ENCODE data around the gene TSPAN18. TPM values are rescaled to one million over a fixed set of nuclear protein-coding genes. Genes with fewer than 3 reads are reported as not detected.

TSPAN18 gene
- total RNA-seq, 2 experiments from 2014 or later: 22.9 to 23.5 TPM

DNA sequence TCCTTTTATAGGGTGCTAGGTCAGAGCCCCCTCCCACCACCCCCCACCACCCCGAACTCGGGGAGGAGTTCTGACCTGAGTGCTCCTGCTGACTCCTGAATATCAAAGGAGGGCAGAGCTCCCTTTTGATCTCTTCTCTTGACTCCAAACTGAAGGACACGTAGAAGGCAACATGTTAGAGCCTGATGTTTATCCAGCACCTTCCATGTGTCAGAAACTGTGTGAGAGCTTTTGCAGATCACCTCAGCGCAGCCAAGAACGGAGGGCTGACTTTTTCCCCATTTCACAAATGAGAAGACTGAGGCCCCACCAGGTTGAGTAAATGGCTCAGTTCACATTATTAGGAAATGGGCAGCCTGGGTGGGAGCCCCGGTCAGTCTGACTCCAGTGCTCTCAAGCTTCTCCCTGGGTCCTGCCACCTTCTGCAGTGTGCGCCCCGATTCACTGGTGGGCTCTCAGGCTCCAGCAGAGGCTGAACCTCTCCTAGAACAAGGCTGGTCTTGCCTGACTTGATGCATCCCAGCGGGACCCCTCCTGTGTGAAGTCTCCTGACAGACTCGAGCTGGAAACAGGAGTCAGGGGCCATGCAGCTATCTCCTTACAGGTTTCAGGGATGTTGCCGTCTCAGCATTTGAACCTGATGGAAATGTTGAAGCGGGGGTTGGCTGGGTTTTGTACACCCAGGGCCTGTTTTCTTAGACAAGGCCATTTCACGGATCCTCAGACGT lies 98.5 kb downstream of the TSPAN18 start:
- Mint-ChIP-seq H3K27ac (no peak overlapping the region), H3K9me3 (no peaks in the 10 kb centered on the region), H3K27me3 (no peaks in the 10 kb centered on the region), H3K36me3 (ENCODE audit: low read depth) (no peaks in the 10 kb centered on the region), H3K4me1 (no peaks in the 10 kb centered on the region), H3K4me3 (no peak overlapping the region)
- CTCF ChIA-PET: interaction anchor here (0.5 to 1.5 kb wide), 3 partner anchors 43 to 75 kb away, joined by 3 read pairs; no protein-coding TSS in a partner anchor
- POLR2A ChIA-PET: no interaction called here
- DNase-seq: no peak

DNA sequence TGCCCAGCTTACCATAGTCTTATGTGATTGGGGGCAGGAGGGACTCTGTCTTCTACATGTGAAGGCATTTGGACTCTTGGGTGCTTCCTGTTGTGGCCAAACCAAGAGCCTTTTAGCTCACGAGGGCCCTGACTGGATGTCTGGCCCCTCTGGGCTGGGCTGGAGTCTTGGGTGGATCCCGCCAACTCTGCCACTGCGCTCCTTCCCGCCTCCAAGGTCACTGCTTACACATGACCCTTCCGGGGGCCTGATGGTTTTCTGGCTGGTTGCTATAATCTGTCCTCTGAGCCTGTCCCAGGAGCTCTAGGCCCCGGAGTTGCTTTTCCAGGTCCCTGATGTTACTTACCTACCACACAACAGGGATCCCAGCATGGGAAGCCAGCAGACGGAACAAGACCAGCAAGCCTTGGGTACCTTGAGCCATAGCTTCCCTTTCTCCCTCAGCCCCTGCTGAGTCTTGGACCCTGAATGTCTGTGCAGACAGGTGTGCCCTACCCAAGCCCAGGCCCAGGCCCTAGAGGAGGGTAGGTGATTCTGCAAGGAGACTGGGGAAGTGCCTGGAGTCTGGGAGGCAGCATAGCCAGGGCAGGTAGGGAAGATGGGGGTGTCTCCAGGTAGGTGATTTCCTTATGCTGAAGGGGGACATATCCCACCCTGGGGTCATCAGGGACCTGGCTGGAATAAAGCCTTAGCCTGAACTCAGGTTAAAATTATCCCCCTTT lies 100.3 kb downstream of the TSPAN18 start:
- no peak for DNase-seq
- H3K9me3 Mint-ChIP-seq: no peaks in the 10 kb centered on the region
- no peak overlapping the region for H3K4me3 Mint-ChIP-seq
- no peaks in the 10 kb centered on the region for H3K4me1 Mint-ChIP-seq
- ChIA-PET CTCF (interaction anchor here (1.7 kb wide), 1 partner anchor 10 kb away, joined by 4 read pairs; no protein-coding TSS in a partner anchor), POLR2A (no interaction called here)
- no peak overlapping the region for H3K27ac Mint-ChIP-seq
- no peaks in the 10 kb centered on the region for H3K36me3 Mint-ChIP-seq (ENCODE audit: low read depth)
- H3K27me3 Mint-ChIP-seq: no peaks in the 10 kb centered on the region

DNA sequence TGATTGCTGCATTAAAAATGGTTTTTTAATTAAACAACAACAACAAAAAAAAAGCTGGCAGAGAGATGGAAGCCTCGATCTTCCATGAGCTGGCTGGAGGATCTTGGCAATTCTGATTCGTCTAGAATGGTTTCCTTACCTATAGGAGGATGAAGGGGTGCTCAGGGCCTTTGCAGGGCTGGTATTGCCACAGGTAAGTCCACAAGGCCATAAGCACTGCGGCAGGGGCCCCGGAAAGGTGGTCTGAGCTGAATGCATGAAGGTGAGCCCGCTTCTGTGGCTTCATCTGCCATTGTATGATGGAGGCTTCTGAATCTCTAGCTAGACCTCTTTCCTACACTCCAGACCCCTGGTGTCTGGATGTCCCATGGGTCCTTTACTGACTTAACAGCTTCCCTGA lies 101.5 kb downstream of the TSPAN18 start:
- no peak overlapping the region for H3K27ac Mint-ChIP-seq
- CTCF ChIA-PET: interaction anchor here (1.7 kb wide), 1 partner anchor 11 kb away, joined by 4 read pairs; no protein-coding TSS in a partner anchor
- H3K27me3 Mint-ChIP-seq: no peaks in the 10 kb centered on the region
- H3K36me3 Mint-ChIP-seq (ENCODE audit: low read depth): no peaks in the 10 kb centered on the region
- H3K9me3 Mint-ChIP-seq: no peaks in the 10 kb centered on the region
- no peaks in the 10 kb centered on the region for H3K4me1 Mint-ChIP-seq
- no peak for DNase-seq
- POLR2A ChIA-PET: no interaction called here
- H3K4me3 Mint-ChIP-seq: no peak overlapping the region

DNA sequence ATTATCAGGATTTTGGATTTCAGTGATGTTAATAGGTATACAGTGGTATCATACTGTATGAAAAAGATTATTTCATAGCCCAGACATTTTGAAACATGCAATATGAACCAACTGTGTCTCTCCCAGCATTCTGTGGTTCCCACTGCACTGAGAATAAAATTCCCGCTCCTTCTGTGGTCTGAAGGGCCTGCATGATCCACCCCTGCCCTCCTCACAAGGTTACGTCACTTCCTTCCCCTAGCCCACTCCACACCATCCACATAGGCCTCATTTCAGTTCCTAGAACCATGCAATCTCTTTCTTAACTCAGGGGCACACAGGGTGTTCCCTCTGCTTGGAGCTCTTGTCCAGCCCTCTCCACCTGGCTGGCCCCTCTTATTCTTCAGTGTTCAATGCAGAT lies 103.1 kb downstream of the TSPAN18 start:
- POLR2A ChIA-PET: no interaction called here
- Mint-ChIP-seq H3K27ac (no peak overlapping the region), H3K27me3 (no peaks in the 10 kb centered on the region), H3K4me3 (no peak overlapping the region), H3K36me3 (ENCODE audit: low read depth) (no peaks in the 10 kb centered on the region), H3K9me3 (no peaks in the 10 kb centered on the region), H3K4me1 (no peaks in the 10 kb centered on the region)
- DNase-seq: no peak
- CTCF ChIA-PET: no interaction called here

DNA sequence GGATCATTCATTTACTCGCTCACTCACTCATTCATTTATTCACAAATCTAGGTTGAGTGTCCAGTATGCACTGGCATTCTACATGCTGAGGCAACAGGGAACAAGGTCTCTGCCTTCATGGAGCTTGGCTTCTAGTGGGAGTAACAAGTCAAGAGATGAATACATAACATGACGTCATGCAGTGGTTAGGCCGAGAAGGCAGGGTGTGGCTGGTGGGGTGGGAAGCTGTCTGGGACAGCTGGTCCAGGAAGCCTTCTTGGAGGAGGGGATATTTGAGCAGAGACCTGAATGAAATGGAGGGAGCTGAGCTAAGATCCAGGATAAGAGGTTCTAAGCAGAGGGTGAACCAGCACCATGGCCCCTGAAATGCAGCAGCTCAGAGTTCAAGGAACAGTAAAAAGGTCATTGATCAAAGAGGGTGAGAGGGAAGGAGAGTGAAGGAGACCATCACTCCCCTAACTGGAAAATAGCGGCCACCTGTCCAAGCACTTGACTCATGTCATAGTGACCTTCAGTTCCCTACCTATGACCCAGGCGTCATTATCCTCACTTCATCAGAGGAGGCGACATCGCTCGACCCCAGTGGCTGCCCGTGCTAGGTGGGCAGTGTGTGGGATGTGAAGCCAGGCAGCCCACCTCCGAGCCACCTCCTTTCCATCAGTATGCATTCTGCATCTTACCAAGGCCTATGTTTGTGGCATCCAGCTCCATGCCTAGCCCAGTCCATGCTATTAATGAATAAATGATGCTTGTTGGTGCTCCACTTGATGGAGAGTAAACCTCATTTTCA lies 105.0 kb downstream of the TSPAN18 start:
- Mint-ChIP-seq H3K27me3 (peaks cover 5% of the 10 kb centered on the region), H3K4me3 (no peak overlapping the region), H3K27ac (no peak overlapping the region), H3K9me3 (no peaks in the 10 kb centered on the region), H3K4me1 (no peaks in the 10 kb centered on the region), H3K36me3 (ENCODE audit: low read depth) (no peaks in the 10 kb centered on the region)
- DNase-seq: no peak
- POLR2A ChIA-PET: no interaction called here
- CTCF ChIA-PET: interaction anchor here (0.9 kb wide), 1 partner anchor 8 kb away, joined by 3 read pairs; no protein-coding TSS in a partner anchor

DNA sequence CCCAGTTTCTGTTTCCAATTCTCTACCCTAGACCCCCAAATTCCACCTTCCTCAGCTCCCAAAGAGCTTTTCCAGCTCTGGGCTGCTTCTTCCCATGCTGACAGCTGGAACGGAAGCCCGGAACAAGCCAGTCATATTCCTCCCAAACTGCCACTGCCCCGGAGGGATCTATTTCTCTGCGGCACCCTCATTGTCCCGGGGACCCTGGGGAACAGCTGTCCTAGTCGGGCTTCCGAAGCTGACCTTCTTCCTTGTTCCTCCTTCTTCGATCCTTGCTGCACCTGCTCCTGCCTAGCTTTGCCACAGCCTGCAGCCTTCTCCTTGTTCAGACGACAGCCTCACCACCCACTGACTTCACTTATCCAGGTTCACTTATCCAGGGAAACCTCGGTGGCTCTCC lies 105.7 kb downstream of the TSPAN18 start:
- H3K27ac Mint-ChIP-seq: no peak overlapping the region
- H3K27me3 Mint-ChIP-seq: peaks cover 10% of the 10 kb centered on the region
- H3K9me3 Mint-ChIP-seq: no peaks in the 10 kb centered on the region
- no peak for DNase-seq
- ChIA-PET CTCF (interaction anchor here (1.0 kb wide), 1 partner anchor 16 kb away, joined by 3 read pairs; no protein-coding TSS in a partner anchor), POLR2A (no interaction called here)
- H3K4me1 Mint-ChIP-seq: no peaks in the 10 kb centered on the region
- H3K36me3 Mint-ChIP-seq (ENCODE audit: low read depth): no peaks in the 10 kb centered on the region
- no peak overlapping the region for H3K4me3 Mint-ChIP-seq

DNA sequence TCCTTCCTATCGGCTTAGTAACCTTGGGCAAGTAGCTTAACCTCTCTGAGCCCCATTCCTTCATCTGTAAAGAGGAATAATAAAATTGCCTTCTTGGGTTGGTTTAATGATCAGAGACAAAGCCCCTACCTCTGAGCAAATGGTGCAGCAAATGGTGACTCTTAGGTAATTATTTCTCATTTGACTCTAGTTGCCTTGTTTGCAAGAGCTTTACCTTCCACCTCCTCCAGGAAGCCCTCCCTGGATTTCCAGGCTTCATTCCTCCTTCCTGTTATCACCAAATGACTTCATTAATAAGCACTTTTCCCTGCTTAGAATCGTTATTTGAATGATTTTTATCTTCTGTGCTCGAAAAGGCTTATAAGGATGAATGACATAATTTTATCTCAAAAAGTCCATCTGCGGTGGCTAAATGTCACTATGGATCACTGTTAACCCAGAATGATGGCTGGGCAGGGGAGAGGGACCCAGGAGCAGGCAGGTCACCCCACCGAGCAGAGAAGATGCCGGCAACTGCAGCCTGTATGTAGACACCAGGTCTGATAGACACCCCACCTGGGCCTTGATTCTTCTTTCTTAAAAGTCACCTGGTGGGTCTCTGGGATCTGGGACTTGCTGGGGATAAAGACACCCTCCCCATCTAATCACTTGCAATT lies 106.6 kb downstream of the TSPAN18 start:
- Mint-ChIP-seq H3K4me3 (no peak overlapping the region), H3K27me3 (peaks cover 14% of the 10 kb centered on the region), H3K27ac (no peak overlapping the region), H3K36me3 (ENCODE audit: low read depth) (no peaks in the 10 kb centered on the region), H3K9me3 (no peaks in the 10 kb centered on the region), H3K4me1 (no peaks in the 10 kb centered on the region)
- ChIA-PET POLR2A (no interaction called here), CTCF (interaction anchor here (1.0 kb wide), 1 partner anchor 17 kb away, joined by 3 read pairs; no protein-coding TSS in a partner anchor)
- no peak for DNase-seq

DNA sequence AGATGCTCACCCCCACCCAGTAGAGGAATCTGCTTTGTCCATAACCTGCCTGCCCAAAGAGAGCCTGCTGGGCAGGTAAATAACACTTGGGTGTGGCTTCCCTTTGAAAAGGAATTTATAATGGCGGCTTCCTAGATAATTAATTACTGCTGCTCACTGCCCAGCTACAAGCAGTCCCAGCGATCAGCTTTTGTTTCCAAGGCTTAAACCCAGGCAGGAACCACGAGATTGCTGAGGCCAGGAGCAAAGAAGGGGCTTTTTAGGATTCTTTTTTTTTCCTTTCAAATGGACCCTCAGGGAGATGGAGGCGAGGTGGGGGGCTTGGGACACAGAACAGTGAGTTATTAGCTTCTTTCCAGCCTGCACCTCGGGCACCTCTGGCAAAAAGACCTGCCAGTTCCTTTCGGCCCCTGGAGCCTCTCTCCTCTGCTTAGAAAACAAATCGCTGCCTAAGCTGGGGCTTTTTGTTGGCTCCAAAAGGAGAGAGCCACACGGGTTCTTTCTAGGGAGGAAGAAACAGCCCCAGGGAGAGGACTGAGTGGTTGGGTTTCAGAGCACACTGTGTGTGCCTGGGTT lies 107.2 kb downstream of the TSPAN18 start:
- DNase-seq: no peak
- no peak overlapping the region for H3K4me3 Mint-ChIP-seq
- H3K27me3 Mint-ChIP-seq: peaks cover 14% of the 10 kb centered on the region
- no peaks in the 10 kb centered on the region for H3K9me3 Mint-ChIP-seq
- H3K4me1 Mint-ChIP-seq: no peaks in the 10 kb centered on the region
- CTCF ChIA-PET: no interaction called here
- no peaks in the 10 kb centered on the region for H3K36me3 Mint-ChIP-seq (ENCODE audit: low read depth)
- POLR2A ChIA-PET: no interaction called here
- no peak overlapping the region for H3K27ac Mint-ChIP-seq

DNA sequence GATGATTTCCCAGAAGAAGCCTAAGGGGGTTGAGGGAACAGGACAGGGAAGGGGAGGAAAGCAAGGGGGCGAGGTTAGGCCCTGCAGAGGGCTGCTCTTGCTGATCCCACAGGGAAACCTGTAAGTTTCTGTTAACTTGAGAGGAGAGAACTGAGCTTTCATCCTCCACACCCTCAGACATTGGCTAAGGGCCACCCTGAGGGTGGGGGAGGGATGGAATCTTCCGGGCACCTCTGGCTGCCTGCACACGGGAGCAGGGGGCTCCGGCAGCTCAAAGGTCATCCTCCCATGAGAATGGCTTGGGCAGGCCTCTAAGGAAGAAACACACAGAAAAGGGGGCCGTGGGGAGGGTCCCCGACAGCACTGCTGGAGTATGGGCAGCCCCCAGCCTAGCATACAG lies 108.1 kb downstream of the TSPAN18 start:
- no peaks in the 10 kb centered on the region for H3K36me3 Mint-ChIP-seq (ENCODE audit: low read depth)
- POLR2A ChIA-PET: no interaction called here
- no peaks in the 10 kb centered on the region for H3K9me3 Mint-ChIP-seq
- peaks cover 17% of the 10 kb centered on the region for H3K27me3 Mint-ChIP-seq
- H3K27ac Mint-ChIP-seq: no peak overlapping the region
- no peak overlapping the region for H3K4me3 Mint-ChIP-seq
- no peak for DNase-seq
- CTCF ChIA-PET: no interaction called here
- no peaks in the 10 kb centered on the region for H3K4me1 Mint-ChIP-seq

DNA sequence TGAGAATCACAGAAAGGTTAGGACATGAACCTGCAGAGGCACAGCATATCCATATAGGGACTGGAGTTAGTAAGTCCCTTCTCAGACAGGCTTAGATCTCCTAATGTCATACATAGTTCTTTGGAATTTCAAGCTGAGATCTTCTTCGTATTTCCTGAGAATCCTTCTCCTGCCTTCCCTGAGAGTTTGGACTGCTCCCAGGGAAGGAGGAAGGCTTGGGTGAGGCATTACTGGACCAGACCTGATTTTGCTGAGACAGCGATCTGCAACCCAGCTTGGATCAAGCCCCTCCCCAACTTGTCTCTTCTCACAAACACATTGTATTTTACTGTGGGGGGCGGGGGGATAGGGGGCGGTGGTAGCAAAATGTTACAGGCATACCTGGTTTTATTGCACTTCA lies 108.5 kb downstream of the TSPAN18 start:
- DNase-seq: no peak
- Mint-ChIP-seq H3K4me3 (no peak overlapping the region), H3K27ac (no peak overlapping the region), H3K9me3 (no peaks in the 10 kb centered on the region), H3K4me1 (no peaks in the 10 kb centered on the region), H3K36me3 (ENCODE audit: low read depth) (no peaks in the 10 kb centered on the region), H3K27me3 (peaks cover 17% of the 10 kb centered on the region)
- ChIA-PET CTCF (no interaction called here), POLR2A (no interaction called here)

DNA sequence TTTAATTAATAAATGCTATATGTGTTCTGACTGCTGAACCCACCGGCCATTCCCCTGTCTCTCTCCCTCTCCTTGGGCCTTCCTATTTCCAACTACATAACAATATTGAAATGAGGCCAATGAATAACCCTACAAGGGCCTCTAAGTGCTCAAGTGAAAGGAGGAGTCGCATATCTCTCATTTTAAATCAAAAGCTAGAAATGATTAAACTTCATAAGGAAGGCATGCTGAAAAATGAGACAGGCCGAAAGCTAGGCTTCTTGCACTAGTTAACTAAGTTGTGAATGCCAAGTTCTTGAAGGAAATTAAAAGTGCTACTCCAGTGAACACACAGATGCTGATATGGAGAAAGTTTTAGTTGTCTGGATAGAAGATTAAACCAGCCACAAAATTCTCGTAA lies 109.2 kb downstream of the TSPAN18 start:
- no peak overlapping the region for H3K27ac Mint-ChIP-seq
- no peak for DNase-seq
- ChIA-PET POLR2A (no interaction called here), CTCF (interaction anchor here (1.1 kb wide), 1 partner anchor 60 kb away, joined by 3 read pairs; no protein-coding TSS in a partner anchor)
- no peaks in the 10 kb centered on the region for H3K36me3 Mint-ChIP-seq (ENCODE audit: low read depth)
- peaks cover 17% of the 10 kb centered on the region for H3K27me3 Mint-ChIP-seq
- no peaks in the 10 kb centered on the region for H3K9me3 Mint-ChIP-seq
- H3K4me3 Mint-ChIP-seq: no peak overlapping the region
- H3K4me1 Mint-ChIP-seq: no peaks in the 10 kb centered on the region

DNA sequence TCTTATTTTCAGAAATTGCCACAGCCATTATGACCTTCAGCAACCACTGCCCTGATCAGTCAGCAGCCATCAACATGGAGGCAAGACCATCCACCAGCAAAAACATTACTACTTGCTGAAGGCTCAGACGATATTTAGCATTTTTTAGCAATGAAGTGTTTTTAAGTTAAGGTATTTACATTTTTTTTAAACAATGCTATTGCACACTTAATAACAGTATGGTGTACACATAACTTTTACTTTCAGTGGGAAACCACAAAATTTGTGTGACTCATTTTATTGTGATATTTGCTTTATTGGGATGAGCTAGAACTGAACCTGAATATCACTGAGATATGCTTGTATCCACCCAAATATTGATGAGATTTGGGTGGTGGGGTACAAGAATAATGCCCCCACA lies 110.9 kb downstream of the TSPAN18 start:
- H3K36me3 Mint-ChIP-seq (ENCODE audit: low read depth): no peaks in the 10 kb centered on the region
- no peak overlapping the region for H3K27ac Mint-ChIP-seq
- POLR2A ChIA-PET: no interaction called here
- CTCF ChIA-PET: no interaction called here
- no peaks in the 10 kb centered on the region for H3K4me1 Mint-ChIP-seq
- H3K27me3 Mint-ChIP-seq: peaks cover 17% of the 10 kb centered on the region
- DNase-seq: no peak
- peaks cover 7% of the 10 kb centered on the region for H3K9me3 Mint-ChIP-seq
- H3K4me3 Mint-ChIP-seq: no peak overlapping the region
